SU-DHL-6 (cell line): ENCODE data around the gene GAB2.

Source experiments
- CTCF ChIP-seq: fragments of 200-600 bp; sonication (generic); IDR thresholded peaks from one replicate; pipeline ENCODE4 v1.5.1; 2017; ENCODE audit warnings: antibody characterized with exemption, mild to moderate bottlenecking, low read length, moderate library complexity; ENCODE audit not compliant: insufficient read depth, poor library complexity, severe bottlenecking
- EZH2phosphoT487 ChIP-seq: fragments of 200-600 bp; sonication (generic), shearing (Covaris generic); conservative IDR thresholded peaks from 2 replicates; pipeline ENCODE4 v1.6.1; 2018; ENCODE audit warnings: mild to moderate bottlenecking, antibody characterized with exemption, low read length, moderate library complexity, mixed read lengths

DNA sequence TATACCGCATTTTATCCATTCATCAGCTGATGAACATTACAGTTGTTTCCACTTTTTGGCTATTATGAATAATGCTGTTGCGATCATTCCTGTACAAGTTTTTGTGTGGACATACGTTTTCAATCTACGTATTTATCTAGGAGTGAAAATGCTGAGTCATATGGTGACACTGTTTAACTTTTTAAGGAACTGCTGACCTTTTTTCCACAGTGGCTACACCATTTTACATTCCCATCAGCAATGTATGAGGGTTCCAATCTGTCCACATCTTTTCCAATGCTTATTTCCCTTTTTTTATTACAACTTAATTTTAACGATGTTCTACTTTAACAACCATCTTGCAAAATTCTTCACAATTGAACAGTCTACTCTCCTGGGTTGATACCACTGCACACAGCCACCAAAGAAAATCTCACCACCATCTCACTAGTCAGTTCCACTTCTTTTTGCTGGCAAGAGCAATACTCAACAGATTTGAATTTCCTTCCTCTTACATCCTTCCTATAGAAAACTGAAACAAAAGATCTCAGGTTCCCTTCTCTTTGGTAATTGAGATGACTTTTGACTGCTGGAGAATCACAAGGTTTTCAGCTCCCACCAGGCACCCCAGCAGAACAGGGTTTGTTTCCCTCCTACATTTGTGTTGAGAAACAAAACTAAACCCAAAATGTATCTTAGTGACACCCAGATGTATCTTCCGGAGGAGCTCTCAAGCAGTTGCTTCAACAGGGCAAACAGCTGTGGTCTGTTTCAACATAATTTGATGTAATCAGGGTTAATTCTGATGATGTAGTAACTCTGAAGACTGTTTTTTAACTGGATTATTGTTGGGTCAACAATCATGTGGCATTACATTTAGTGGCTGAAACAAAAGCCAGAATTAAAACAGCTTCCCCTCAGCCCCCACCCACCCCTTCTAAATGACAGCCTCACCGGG lies 7.0 kb upstream of the GAB2 start:
- TF ChIP-seq CTCF (no peak), EZH2phosphoT487 (no peak)
